ENCODE results near the gene PIK3C2G. TPM values are rescaled to one million over a fixed set of nuclear protein-coding genes. Genes with fewer than 3 reads are reported as not detected.

The PIK3C2G gene
- total and polyA plus RNA-seq, 8 donors, result 0.29 to 191 (median 48.7) TPM

DNA sequence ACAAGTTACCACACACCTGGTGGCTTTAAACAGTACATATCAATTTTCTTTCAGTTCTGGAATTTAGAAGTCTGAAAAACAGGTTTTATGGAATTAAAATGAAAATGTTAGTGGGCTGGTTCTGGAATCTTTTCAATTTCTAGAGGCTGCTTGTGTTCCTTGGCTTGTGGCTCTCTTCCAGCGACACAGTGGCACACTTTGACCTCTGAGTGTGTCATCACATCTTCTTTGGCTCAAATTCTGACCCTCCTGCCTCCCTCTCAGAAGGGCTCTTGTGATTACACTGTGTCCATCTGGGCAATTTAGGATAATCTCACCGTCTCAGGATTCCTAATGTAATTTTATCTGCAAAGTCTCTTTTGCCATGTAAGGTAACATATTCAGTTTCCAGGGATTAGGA lies 306.5 kb downstream of the PIK3C2G start:
- no peak overlapping the region for H3K27ac ChIP-seq
- H3K4me1 ChIP-seq, result no peaks in the 10 kb centered on the region
- no peak for DNase-seq
- intact Hi-C loops (cut with DNase I; ENCODE audit: low total_unique reads), result no loop called here
- H3K9me3 ChIP-seq, result no peaks in the 10 kb centered on the region
- TF ChIP-seq EP300 (IDR thresholded peaks at IDR 0.05) (no peak), POLR2AphosphoS5 (IDR thresholded peaks at IDR 0.05) (no peak), POLR2A (IDR thresholded peaks at IDR 0.05) (no peak)
- TF ChIP-seq, protein P1, sequence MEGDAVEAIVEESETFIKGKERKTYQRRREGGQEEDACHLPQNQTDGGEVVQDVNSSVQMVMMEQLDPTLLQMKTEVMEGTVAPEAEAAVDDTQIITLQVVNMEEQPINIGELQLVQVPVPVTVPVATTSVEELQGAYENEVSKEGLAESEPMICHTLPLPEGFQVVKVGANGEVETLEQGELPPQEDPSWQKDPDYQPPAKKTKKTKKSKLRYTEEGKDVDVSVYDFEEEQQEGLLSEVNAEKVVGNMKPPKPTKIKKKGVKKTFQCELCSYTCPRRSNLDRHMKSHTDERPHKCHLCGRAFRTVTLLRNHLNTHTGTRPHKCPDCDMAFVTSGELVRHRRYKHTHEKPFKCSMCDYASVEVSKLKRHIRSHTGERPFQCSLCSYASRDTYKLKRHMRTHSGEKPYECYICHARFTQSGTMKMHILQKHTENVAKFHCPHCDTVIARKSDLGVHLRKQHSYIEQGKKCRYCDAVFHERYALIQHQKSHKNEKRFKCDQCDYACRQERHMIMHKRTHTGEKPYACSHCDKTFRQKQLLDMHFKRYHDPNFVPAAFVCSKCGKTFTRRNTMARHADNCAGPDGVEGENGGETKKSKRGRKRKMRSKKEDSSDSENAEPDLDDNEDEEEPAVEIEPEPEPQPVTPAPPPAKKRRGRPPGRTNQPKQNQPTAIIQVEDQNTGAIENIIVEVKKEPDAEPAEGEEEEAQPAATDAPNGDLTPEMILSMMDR (IDR thresholded peaks at IDR 0.05), result no peak
- no peaks in the 10 kb centered on the region for H3K27me3 ChIP-seq
- 71 to 84% (median 81%) methylated on average over 2 of the region's 2 CpGs for WGBS, 5 donors
- H3K36me3 ChIP-seq, result peaks cover 0 to 43% (median 16%) of the 10 kb centered on the region in 4 donors
- H3K4me3 ChIP-seq, result no peak overlapping the region

DNA sequence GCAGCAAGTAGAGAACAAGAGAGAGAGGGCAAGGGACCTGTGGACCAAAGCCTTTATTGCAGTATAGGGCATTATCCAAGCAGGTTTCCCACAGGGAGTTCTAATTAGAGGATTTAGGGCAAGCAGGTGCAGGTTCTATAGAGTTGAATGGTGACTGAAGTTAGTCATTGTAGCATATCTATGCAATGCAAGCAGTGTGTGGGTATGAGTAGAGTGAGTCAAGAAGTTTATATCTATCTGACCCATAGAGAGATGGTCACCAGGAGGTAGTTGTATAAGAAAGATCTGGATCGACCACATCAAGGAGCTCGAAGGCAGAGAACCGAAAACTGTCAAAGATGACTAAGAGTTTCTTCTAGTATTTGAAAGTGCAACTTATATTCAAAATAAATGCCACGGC lies 309.2 kb downstream of the PIK3C2G start:
- intact Hi-C loops (cut with DNase I; ENCODE audit: low total_unique reads), result no loop called here
- no peak for DNase-seq
- Histone ChIP-seq H3K27me3 (no peaks in the 10 kb centered on the region), H3K27ac (no peak overlapping the region), H3K36me3 (peaks cover 5 to 40% (median 21%) of the 10 kb centered on the region in 4 donors), H3K4me1 (no peaks in the 10 kb centered on the region), H3K9me3 (no peaks in the 10 kb centered on the region), H3K4me3 (no peak overlapping the region)
- 87 to 96% (median 94%) methylated on average over 4 of the region's 4 CpGs for WGBS, 5 donors
- TF ChIP-seq POLR2AphosphoS5 (IDR thresholded peaks at IDR 0.05) (no peak), EP300 (IDR thresholded peaks at IDR 0.05) (no peak), POLR2A (IDR thresholded peaks at IDR 0.05) (no peak)
- TF ChIP-seq, protein P1 (IDR thresholded peaks at IDR 0.05), result no peak

DNA sequence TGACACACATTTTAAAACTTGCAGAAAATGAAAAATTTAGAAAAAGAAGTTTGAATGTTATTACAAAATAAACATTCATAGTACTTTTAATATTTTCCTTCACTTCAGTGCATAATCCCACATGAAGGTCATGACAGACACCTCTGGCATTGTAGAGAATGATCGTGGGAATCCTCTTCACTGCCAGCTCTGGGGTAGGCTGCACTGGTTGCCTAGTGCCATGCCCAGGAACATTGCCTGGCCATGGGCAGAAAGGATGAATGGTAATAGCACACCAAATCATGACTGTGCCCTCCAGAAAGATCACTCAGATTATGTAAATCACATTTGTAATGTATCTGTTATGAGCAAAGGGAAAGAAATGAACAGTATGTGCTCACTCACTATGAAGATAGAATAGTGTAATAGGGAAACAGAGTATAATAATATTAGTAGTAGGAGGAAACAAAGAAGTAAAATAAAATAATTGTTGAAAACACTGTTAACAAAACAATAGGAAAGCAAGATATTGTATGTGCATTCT lies 314.8 kb downstream of the PIK3C2G start:
- Histone ChIP-seq H3K27me3 (no peaks in the 10 kb centered on the region), H3K27ac (no peak overlapping the region), H3K4me3 (no peak overlapping the region), H3K36me3 (peaks cover 0 to 10% (median 5%) of the 10 kb centered on the region in 4 donors), H3K4me1 (no peaks in the 10 kb centered on the region), H3K9me3 (no peaks in the 10 kb centered on the region)
- TF ChIP-seq, protein P1 (IDR thresholded peaks at IDR 0.05), result no peak
- TF ChIP-seq POLR2A (IDR thresholded peaks at IDR 0.05) (no peak), POLR2AphosphoS5 (IDR thresholded peaks at IDR 0.05) (no peak), EP300 (IDR thresholded peaks at IDR 0.05) (no peak)
- 77 to 86% (median 83%) methylated on average over 1 of the region's 1 CpG for WGBS, 5 donors
- no peak for DNase-seq
- intact Hi-C loops (cut with DNase I; ENCODE audit: low total_unique reads), result no loop called here

DNA sequence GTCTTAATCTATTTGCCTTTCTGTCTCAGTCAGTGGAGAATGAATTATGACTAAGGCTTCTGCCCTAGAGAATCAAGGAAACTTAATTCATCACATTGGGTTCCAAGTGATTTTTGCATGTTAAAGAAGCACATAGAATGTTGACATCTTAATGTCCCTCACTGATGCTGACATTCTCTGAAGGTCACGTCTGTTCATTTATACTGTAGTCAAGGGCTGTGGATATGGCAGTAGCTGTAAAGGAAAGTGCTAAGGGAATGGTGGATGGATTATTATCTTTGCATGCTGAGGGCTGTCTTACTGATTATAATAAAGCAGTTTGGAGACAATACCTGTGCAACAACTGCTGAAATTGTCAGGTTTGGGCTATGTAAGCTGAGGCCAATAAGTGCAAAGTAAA lies 315.3 kb downstream of the PIK3C2G start:
- no peak overlapping the region for H3K27ac ChIP-seq
- H3K9me3 ChIP-seq, result no peaks in the 10 kb centered on the region
- H3K4me1 ChIP-seq, result no peaks in the 10 kb centered on the region
- peaks cover 0 to 12% (median 7%) of the 10 kb centered on the region in 4 donors for H3K36me3 ChIP-seq
- H3K27me3 ChIP-seq, result no peaks in the 10 kb centered on the region
- TF ChIP-seq, protein P1 (IDR thresholded peaks at IDR 0.05), result no peak
- TF ChIP-seq EP300 (IDR thresholded peaks at IDR 0.05) (no peak), POLR2AphosphoS5 (IDR thresholded peaks at IDR 0.05) (no peak), POLR2A (IDR thresholded peaks at IDR 0.05) (no peak)
- no peak for DNase-seq
- intact Hi-C loops (cut with DNase I; ENCODE audit: low total_unique reads), result no loop called here
- WGBS, 5 donors, result 81 to 93% (median 91%) methylated on average over 1 of the region's 1 CpG
- no peak overlapping the region for H3K4me3 ChIP-seq

Measured in stomach (tissue), 9 donors.